GM12878 (cell line): ENCODE measurements around the gene THTPA.

Experiments used
- CBFB ChIP-seq: IDR thresholded peaks from 2 replicates; pipeline ENCODE4 v1.6.1; 2016; ENCODE audit warnings: antibody characterized with exemption, low read depth
- CTCF ChIP-seq, 3 experiments: IDR thresholded peaks in 2 of 3; conservative IDR thresholded peaks in 1 of 3; 2 replicates each; pipeline ENCODE4 v1.5.1; 2011; ENCODE audit warnings: low read depth in 3 of 3, low read length in 3 of 3, mild to moderate bottlenecking in 3 of 3, control low read depth in 2 of 3, moderate library complexity in 2 of 3, inconsistent platforms in 1 of 3, mixed read lengths in 1 of 3; ENCODE audit not compliant: control insufficient read depth in 2 of 3, insufficient read depth in 1 of 3; ENCODE audit errors: extremely low read depth in 1 of 3
- EGR1 ChIP-seq, 2 experiments: IDR thresholded peaks; 1 replicate in 1 of 2; 2 replicates in 1 of 2; pipeline ENCODE4 v1.6.1; 2011 to 2012; ENCODE audit warnings: low read depth in 2 of 2, low read length in 2 of 2, borderline replicate concordance in 1 of 2, mild to moderate bottlenecking in 1 of 2, moderate library complexity in 1 of 2
- ESRRA ChIP-seq: IDR thresholded peaks from 2 replicates; pipeline ENCODE4 v1.6.1; 2012; ENCODE audit warnings: mild to moderate bottlenecking, low read length, improper control_type of control experiment
- EZH2 ChIP-seq: IDR thresholded peaks from 2 replicates; pipeline ENCODE4 v1.6.1; 2012; ENCODE audit warnings: low read depth, mild to moderate bottlenecking, control low read depth, inconsistent platforms, low read length, borderline replicate concordance; ENCODE audit not compliant: control insufficient read depth
- MYC ChIP-seq: IDR thresholded peaks from 2 replicates; pipeline ENCODE4 v1.6.1; 2011; ENCODE audit warnings: mild to moderate bottlenecking, low read length, moderate library complexity, inconsistent platforms; ENCODE audit not compliant: insufficient read depth, insufficient replicate concordance, insufficient read length, severe bottlenecking
- PBX3 ChIP-seq: IDR thresholded peaks from 2 replicates; pipeline ENCODE4 v1.6.1; 2011; ENCODE audit warnings: mild to moderate bottlenecking, low read depth, low read length, moderate library complexity; ENCODE audit not compliant: insufficient replicate concordance
- POLR2AphosphoS5 ChIP-seq: IDR thresholded peaks from 2 replicates; pipeline ENCODE4 v1.6.1; 2011; ENCODE audit warnings: mild to moderate bottlenecking, low read length, inconsistent platforms
- RELA ChIP-seq: fragments of 450-650 bp; IDR thresholded peaks from 2 replicates; pipeline ENCODE4 v1.8.0; 2014; ENCODE audit warnings: borderline replicate concordance; ENCODE audit not compliant: partially characterized antibody
- REST ChIP-seq: IDR thresholded peaks from 2 replicates; pipeline ENCODE4 v1.6.1; 2012; ENCODE audit warnings: mild to moderate bottlenecking, low read depth, low read length
- SIN3A ChIP-seq: IDR thresholded peaks from 2 replicates; pipeline ENCODE4 v1.6.1; 2012; ENCODE audit warnings: low read depth, low read length, improper control_type of control experiment
- SUPT20H ChIP-seq: IDR thresholded peaks from 2 replicates; pipeline ENCODE4 v1.6.1; 2011; ENCODE audit warnings: low read depth, mild to moderate bottlenecking, low read length, moderate library complexity, borderline replicate concordance; ENCODE audit not compliant: control insufficient read depth
- TF ChIP-seq, protein P1 (sequence below): fragments of 150-350 bp; IDR thresholded peaks from 2 replicates; pipeline ENCODE4 v1.6.1; 2016; ENCODE audit warnings: low read depth, low read length
- TF ChIP-seq, protein P2 (sequence below): fragments of 450-650 bp; IDR thresholded peaks from 2 replicates; pipeline ENCODE4 v1.6.1; 2016; ENCODE audit warnings: mild to moderate bottlenecking, moderate library complexity, borderline replicate concordance

GRCh38 chr14:23608454-23608853 lies 52.4 kb downstream of the THTPA start:
- TF ChIP-seq SUPT20H (no peak), PBX3 (no peak), REST (no peak), SIN3A (no peak), POLR2AphosphoS5 (no peak), EGR1 (IDR thresholded peaks at IDR 0.05; ENCODE audit: borderline replicate concordance in 1 of 2, low read depth in 2 of 2, low read length in 2 of 2) (no peak), CTCF (IDR thresholded peaks at IDR 0.05 in 2 of 3, conservative IDR thresholded peaks at IDR 0.05 in 1 of 3; ENCODE audit: control insufficient read depth in 2 of 3, extremely low read depth in 1 of 3, insufficient read depth in 1 of 3, low read depth in 3 of 3, low read length in 3 of 3) (no peak), RELA (no peak), CBFB (no peak), EZH2 (no peak), ESRRA (no peak), MYC (no peak)
- TF ChIP-seq, protein P1, sequence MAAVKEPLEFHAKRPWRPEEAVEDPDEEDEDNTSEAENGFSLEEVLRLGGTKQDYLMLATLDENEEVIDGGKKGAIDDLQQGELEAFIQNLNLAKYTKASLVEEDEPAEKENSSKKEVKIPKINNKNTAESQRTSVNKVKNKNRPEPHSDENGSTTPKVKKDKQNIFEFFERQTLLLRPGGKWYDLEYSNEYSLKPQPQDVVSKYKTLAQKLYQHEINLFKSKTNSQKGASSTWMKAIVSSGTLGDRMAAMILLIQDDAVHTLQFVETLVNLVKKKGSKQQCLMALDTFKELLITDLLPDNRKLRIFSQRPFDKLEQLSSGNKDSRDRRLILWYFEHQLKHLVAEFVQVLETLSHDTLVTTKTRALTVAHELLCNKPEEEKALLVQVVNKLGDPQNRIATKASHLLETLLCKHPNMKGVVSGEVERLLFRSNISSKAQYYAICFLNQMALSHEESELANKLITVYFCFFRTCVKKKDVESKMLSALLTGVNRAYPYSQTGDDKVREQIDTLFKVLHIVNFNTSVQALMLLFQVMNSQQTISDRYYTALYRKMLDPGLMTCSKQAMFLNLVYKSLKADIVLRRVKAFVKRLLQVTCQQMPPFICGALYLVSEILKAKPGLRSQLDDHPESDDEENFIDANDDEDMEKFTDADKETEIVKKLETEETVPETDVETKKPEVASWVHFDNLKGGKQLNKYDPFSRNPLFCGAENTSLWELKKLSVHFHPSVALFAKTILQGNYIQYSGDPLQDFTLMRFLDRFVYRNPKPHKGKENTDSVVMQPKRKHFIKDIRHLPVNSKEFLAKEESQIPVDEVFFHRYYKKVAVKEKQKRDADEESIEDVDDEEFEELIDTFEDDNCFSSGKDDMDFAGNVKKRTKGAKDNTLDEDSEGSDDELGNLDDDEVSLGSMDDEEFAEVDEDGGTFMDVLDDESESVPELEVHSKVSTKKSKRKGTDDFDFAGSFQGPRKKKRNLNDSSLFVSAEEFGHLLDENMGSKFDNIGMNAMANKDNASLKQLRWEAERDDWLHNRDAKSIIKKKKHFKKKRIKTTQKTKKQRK, result no peak
- TF ChIP-seq, protein P2, sequence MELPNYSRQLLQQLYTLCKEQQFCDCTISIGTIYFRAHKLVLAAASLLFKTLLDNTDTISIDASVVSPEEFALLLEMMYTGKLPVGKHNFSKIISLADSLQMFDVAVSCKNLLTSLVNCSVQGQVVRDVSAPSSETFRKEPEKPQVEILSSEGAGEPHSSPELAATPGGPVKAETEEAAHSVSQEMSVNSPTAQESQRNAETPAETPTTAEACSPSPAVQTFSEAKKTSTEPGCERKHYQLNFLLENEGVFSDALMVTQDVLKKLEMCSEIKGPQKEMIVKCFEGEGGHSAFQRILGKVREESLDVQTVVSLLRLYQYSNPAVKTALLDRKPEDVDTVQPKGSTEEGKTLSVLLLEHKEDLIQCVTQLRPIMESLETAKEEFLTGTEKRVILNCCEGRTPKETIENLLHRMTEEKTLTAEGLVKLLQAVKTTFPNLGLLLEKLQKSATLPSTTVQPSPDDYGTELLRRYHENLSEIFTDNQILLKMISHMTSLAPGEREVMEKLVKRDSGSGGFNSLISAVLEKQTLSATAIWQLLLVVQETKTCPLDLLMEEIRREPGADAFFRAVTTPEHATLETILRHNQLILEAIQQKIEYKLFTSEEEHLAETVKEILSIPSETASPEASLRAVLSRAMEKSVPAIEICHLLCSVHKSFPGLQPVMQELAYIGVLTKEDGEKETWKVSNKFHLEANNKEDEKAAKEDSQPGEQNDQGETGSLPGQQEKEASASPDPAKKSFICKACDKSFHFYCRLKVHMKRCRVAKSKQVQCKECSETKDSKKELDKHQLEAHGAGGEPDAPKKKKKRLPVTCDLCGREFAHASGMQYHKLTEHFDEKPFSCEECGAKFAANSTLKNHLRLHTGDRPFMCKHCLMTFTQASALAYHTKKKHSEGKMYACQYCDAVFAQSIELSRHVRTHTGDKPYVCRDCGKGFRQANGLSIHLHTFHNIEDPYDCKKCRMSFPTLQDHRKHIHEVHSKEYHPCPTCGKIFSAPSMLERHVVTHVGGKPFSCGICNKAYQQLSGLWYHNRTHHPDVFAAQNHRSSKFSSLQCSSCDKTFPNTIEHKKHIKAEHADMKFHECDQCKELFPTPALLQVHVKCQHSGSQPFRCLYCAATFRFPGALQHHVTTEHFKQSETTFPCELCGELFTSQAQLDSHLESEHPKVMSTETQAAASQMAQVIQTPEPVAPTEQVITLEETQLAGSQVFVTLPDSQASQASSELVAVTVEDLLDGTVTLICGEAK, result no peak
